Peyer's patch (tissue), 4 donors: ENCODE measurements around the gene RHBDF2.

Experiments used
- POLR2A ChIP-seq, 2 donors: fragments of 450-650 bp; IDR thresholded peaks; one replicate each; pipeline ENCODE4 v1.5.1; 2017; ENCODE audit warnings: antibody characterized with exemption in 2 of 2, mild to moderate bottlenecking in 2 of 2, moderate library complexity in 2 of 2
- TF ChIP-seq, protein P1 (sequence below), 6 experiments: fragments of 450-650 bp in 4 of 6; fragments of 200-600 bp in 2 of 6; sonication (generic) in 1 of 6; IDR thresholded peaks; one replicate each; pipeline ENCODE4 v1.5.1; 2017 to 2019; ENCODE audit warnings: antibody characterized with exemption in 6 of 6, mild to moderate bottlenecking in 3 of 6, moderate library complexity in 1 of 6

- TF ChIP-seq, protein P1, sequence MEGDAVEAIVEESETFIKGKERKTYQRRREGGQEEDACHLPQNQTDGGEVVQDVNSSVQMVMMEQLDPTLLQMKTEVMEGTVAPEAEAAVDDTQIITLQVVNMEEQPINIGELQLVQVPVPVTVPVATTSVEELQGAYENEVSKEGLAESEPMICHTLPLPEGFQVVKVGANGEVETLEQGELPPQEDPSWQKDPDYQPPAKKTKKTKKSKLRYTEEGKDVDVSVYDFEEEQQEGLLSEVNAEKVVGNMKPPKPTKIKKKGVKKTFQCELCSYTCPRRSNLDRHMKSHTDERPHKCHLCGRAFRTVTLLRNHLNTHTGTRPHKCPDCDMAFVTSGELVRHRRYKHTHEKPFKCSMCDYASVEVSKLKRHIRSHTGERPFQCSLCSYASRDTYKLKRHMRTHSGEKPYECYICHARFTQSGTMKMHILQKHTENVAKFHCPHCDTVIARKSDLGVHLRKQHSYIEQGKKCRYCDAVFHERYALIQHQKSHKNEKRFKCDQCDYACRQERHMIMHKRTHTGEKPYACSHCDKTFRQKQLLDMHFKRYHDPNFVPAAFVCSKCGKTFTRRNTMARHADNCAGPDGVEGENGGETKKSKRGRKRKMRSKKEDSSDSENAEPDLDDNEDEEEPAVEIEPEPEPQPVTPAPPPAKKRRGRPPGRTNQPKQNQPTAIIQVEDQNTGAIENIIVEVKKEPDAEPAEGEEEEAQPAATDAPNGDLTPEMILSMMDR (IDR thresholded peaks at IDR 0.05) = no peak
- TF ChIP-seq POLR2A (IDR thresholded peaks at IDR 0.05) = no peak
Observed at GRCh38 chr17:76437467-76438402, 63.5 kb downstream of the RHBDF2 start.
